Mesothelial cell of epicardium (in vitro differentiated cells): ENCODE data around the gene PLA2G2D. TPM values are rescaled to one million over a fixed set of nuclear protein-coding genes. Genes with fewer than 3 reads are reported as not detected.

ENCODE experiments used
- DNase-seq, 2 experiments: peaks; one replicate each; pipeline ENCODE4 v3.0.0; 2021; ENCODE audit warnings: low spot score in 2 of 2; ENCODE audit not compliant: unreplicated experiment in 2 of 2
- H3K27ac Mint-ChIP-seq: 2 replicates; pipeline ENCODE4 v1.8.0; 2021; ENCODE audit warnings: mixed read lengths
- H3K27me3 Mint-ChIP-seq: 2 replicates; pipeline ENCODE4 v1.8.0; 2021; ENCODE audit warnings: low read depth, mixed read lengths
- H3K36me3 Mint-ChIP-seq: 2 replicates; pipeline ENCODE4 v1.8.0; 2021; ENCODE audit warnings: mixed read lengths
- H3K4me1 Mint-ChIP-seq: 2 replicates; pipeline ENCODE4 v1.8.0; 2021; ENCODE audit warnings: mixed read lengths
- H3K4me3 Mint-ChIP-seq: 2 replicates; pipeline ENCODE4 v1.8.0; 2021; ENCODE audit warnings: mild to moderate bottlenecking, moderate library complexity, mixed read lengths
- H3K9me3 Mint-ChIP-seq: 2 replicates; pipeline ENCODE4 v1.8.0; 2021; ENCODE audit warnings: mixed read lengths
- CTCF ChIP-seq: fragments of 200-600 bp; sonication (generic); IDR thresholded peaks from one replicate; pipeline ENCODE4 v1.5.0; 2021; ENCODE audit warnings: antibody characterized with exemption; ENCODE audit not compliant: unreplicated experiment
- total RNA-seq: library from RNA; stranded (reverse); gene quantifications from 3 replicates; pipeline ENCODE4 v1.2.1, GENCODE V29; 2021

The PLA2G2D gene
- total RNA-seq, 1 donor from 2014 or later = not detected

GRCh38 chr1:20074055-20074724 lies 45.1 kb downstream of the PLA2G2D start:
- H3K9me3 Mint-ChIP-seq = no peaks in the 10 kb centered on the region
- no peak for TF ChIP-seq CTCF
- H3K36me3 Mint-ChIP-seq = no peaks in the 10 kb centered on the region
- no peak for DNase-seq
- H3K27ac Mint-ChIP-seq = no peak overlapping the region
- no peaks in the 10 kb centered on the region for H3K4me1 Mint-ChIP-seq
- peaks cover 3% of the 10 kb centered on the region for H3K27me3 Mint-ChIP-seq
- no peak overlapping the region for H3K4me3 Mint-ChIP-seq

GRCh38 chr1:20073256-20073655 lies 46.1 kb downstream of the PLA2G2D start:
- TF ChIP-seq CTCF = no peak
- no peak overlapping the region for H3K4me3 Mint-ChIP-seq
- H3K27me3 Mint-ChIP-seq = peaks cover 3% of the 10 kb centered on the region
- no peaks in the 10 kb centered on the region for H3K4me1 Mint-ChIP-seq
- no peak overlapping the region for H3K27ac Mint-ChIP-seq
- DNase-seq = no peak
- H3K36me3 Mint-ChIP-seq = no peaks in the 10 kb centered on the region
- no peaks in the 10 kb centered on the region for H3K9me3 Mint-ChIP-seq

- TF ChIP-seq CTCF = no peak
- no peak overlapping the region for H3K27ac Mint-ChIP-seq
- H3K4me3 Mint-ChIP-seq = no peak overlapping the region
- H3K4me1 Mint-ChIP-seq = no peaks in the 10 kb centered on the region
- DNase-seq = no peak
- H3K36me3 Mint-ChIP-seq = no peaks in the 10 kb centered on the region
- peaks cover 3% of the 10 kb centered on the region for H3K27me3 Mint-ChIP-seq
- H3K9me3 Mint-ChIP-seq = no peaks in the 10 kb centered on the region
Observed at GRCh38 chr1:20072771-20073170, 46.6 kb downstream of the PLA2G2D start.

- DNase-seq = no peak
- Mint-ChIP-seq H3K4me1 (no peaks in the 10 kb centered on the region), H3K36me3 (no peaks in the 10 kb centered on the region), H3K4me3 (no peak overlapping the region), H3K27me3 (peaks cover 3% of the 10 kb centered on the region), H3K27ac (no peak overlapping the region), H3K9me3 (no peaks in the 10 kb centered on the region)
- TF ChIP-seq CTCF = no peak
Observed at GRCh38 chr1:20071416-20071815, 47.9 kb downstream of the PLA2G2D start.

- no peak for DNase-seq
- Mint-ChIP-seq H3K27me3 (peaks cover 11% of the 10 kb centered on the region), H3K4me1 (no peaks in the 10 kb centered on the region), H3K9me3 (no peaks in the 10 kb centered on the region), H3K4me3 (no peak overlapping the region), H3K27ac (no peak overlapping the region), H3K36me3 (no peaks in the 10 kb centered on the region)
- TF ChIP-seq CTCF = no peak
Observed at GRCh38 chr1:20070357-20070756, 49.0 kb downstream of the PLA2G2D start.

GRCh38 chr1:20069874-20070273 lies 49.5 kb downstream of the PLA2G2D start, which contains the start of gene PLA2G5:
TSS of gene PLA2G5 (plus strand) at chr1:20070194. CDS start at chr1:20084831, 14,637 bp downstream.
- no peaks in the 10 kb centered on the region for H3K36me3 Mint-ChIP-seq
- no peak for TF ChIP-seq CTCF
- H3K4me1 Mint-ChIP-seq = no peaks in the 10 kb centered on the region
- H3K27me3 Mint-ChIP-seq = peaks cover 12% of the 10 kb centered on the region
- no peak for DNase-seq
- H3K27ac Mint-ChIP-seq = no peak within 1 kb of the TSS
- no peaks in the 10 kb centered on the region for H3K9me3 Mint-ChIP-seq
- no peak within 1 kb of the TSS for H3K4me3 Mint-ChIP-seq
